Measurements from ENCODE around the gene HOXB6.

Gene HOXB6

DNA sequence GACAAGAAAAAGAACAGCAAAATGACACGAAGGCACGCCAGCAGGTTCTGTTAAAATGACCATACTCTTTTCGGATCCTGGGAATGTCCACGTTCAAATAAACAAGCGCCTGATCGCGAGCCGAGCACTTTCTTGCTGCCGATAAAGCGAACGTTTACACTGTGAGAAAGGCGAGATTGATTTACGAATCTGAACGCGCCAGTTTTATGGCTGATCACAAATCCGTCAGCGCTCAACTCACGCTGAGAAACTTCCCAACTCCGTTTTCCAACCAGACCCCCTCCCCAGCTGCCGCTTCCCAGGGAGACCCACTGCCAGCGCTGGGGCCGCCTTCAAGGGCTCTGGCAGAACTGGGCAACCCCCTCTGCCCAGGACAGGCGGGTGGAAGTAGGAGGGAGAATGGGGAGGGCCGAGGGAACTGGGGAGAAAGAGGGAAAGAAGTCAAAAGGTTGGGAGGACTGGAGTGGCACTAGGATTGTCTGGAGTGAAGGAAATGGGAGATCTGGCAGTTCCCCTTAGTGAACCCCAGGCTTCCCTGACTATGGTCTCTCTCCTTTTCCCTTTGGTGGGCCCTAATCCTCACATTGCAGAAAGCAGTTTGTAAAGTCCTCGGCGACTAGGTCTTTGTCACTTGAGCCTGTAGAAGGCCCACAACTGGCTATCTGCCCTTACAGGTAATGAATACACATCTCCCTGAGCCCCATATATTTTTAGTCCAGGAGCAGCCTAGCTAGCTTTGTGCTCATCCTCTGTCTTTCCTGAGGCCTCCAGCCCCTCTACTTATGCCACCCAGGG, 33.6 kb downstream of the HOXB6 start (continued):
- TF ChIP-seq, protein P1, sequence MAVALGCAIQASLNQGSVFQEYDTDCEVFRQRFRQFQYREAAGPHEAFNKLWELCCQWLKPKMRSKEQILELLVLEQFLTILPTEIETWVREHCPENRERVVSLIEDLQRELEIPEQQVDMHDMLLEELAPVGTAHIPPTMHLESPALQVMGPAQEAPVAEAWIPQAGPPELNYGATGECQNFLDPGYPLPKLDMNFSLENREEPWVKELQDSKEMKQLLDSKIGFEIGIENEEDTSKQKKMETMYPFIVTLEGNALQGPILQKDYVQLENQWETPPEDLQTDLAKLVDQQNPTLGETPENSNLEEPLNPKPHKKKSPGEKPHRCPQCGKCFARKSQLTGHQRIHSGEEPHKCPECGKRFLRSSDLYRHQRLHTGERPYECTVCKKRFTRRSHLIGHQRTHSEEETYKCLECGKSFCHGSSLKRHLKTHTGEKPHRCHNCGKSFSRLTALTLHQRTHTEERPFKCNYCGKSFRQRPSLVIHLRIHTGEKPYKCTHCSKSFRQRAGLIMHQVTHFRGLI (tag by site-specific recombination; IDR thresholded peaks at IDR 0.05) = no peak
- TF ChIP-seq ZBTB11 (tag by site-specific recombination; conservative IDR thresholded peaks at IDR 0.05; ENCODE audit: low read depth) (peak; percentile 29; the same call in 1 of the 2 replicates), ZNF48 (tag by site-specific recombination; IDR thresholded peaks at IDR 0.05) (no peak), ZNF324 (tag by site-specific recombination; IDR thresholded peaks at IDR 0.05) (no peak), ZBTB20 (tag by site-specific recombination; IDR thresholded peaks at IDR 0.05) (no peak; the same call in 1 of the 2 replicates), ZNF146 (tag by site-specific recombination; IDR thresholded peaks at IDR 0.05) (peak; percentile 13), OSR2 (tag by site-specific recombination; IDR thresholded peaks at IDR 0.05) (peak; percentile 76), ZNF16 (tag by site-specific recombination; IDR thresholded peaks at IDR 0.05; ENCODE audit: low read depth) (no peak), ZNF157 (tag by site-specific recombination; IDR thresholded peaks at IDR 0.05) (no peak), ZNF221 (tag by site-specific recombination; IDR thresholded peaks at IDR 0.05; ENCODE audit: borderline replicate concordance) (no peak), ZNF555 (tag by site-specific recombination; conservative IDR thresholded peaks at IDR 0.05) (no peak), BCL11A (tag by site-specific recombination; IDR thresholded peaks at IDR 0.05; ENCODE audit: low read depth) (no peak), RBAK (tag by site-specific recombination; IDR thresholded peaks at IDR 0.05) (no peak), ZNF311 (tag by site-specific recombination; IDR thresholded peaks at IDR 0.05; ENCODE audit: borderline replicate concordance) (no peak), ZNF2 (tag by site-specific recombination; IDR thresholded peaks at IDR 0.05) (peak; percentile 45; the same call in 1 of the 2 replicates), ZNF138 (tag by site-specific recombination; IDR thresholded peaks at IDR 0.05; ENCODE audit: borderline replicate concordance) (no peak), ZNF112 (tag by site-specific recombination; IDR thresholded peaks at IDR 0.05) (no peak), ZNF114 (tag by site-specific recombination; IDR thresholded peaks at IDR 0.05) (no peak), ZBTB1 (tag by site-specific recombination; IDR thresholded peaks at IDR 0.05) (no peak), ZNF214 (tag by site-specific recombination; IDR thresholded peaks at IDR 0.05; ENCODE audit: borderline replicate concordance) (no peak), GLI2 (tag by site-specific recombination; IDR thresholded peaks at IDR 0.05; ENCODE audit: borderline replicate concordance, low read depth) (no peak; the same call in 1 of the 2 replicates), GFI1B (tag by site-specific recombination; IDR thresholded peaks at IDR 0.05) (peak; percentile 95), ZBTB48 (tag by site-specific recombination; IDR thresholded peaks at IDR 0.05) (peak; percentile 62; the same call in 1 of the 2 replicates), FEZF1 (tag by site-specific recombination; IDR thresholded peaks at IDR 0.05) (peak; percentile 99), ZFP41 (tag by site-specific recombination; IDR thresholded peaks at IDR 0.05; ENCODE audit: borderline replicate concordance) (no peak)
- TF ChIP-seq, protein P2, sequence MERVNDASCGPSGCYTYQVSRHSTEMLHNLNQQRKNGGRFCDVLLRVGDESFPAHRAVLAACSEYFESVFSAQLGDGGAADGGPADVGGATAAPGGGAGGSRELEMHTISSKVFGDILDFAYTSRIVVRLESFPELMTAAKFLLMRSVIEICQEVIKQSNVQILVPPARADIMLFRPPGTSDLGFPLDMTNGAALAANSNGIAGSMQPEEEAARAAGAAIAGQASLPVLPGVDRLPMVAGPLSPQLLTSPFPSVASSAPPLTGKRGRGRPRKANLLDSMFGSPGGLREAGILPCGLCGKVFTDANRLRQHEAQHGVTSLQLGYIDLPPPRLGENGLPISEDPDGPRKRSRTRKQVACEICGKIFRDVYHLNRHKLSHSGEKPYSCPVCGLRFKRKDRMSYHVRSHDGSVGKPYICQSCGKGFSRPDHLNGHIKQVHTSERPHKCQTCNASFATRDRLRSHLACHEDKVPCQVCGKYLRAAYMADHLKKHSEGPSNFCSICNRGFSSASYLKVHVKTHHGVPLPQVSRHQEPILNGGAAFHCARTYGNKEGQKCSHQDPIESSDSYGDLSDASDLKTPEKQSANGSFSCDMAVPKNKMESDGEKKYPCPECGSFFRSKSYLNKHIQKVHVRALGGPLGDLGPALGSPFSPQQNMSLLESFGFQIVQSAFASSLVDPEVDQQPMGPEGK (tag by site-specific recombination; IDR thresholded peaks at IDR 0.05) = peak; percentile 84
- TF ChIP-seq, protein P3, sequence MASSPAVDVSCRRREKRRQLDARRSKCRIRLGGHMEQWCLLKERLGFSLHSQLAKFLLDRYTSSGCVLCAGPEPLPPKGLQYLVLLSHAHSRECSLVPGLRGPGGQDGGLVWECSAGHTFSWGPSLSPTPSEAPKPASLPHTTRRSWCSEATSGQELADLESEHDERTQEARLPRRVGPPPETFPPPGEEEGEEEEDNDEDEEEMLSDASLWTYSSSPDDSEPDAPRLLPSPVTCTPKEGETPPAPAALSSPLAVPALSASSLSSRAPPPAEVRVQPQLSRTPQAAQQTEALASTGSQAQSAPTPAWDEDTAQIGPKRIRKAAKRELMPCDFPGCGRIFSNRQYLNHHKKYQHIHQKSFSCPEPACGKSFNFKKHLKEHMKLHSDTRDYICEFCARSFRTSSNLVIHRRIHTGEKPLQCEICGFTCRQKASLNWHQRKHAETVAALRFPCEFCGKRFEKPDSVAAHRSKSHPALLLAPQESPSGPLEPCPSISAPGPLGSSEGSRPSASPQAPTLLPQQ (tag by site-specific recombination; IDR thresholded peaks at IDR 0.05) = no peak
- TF ChIP-seq, protein P4, sequence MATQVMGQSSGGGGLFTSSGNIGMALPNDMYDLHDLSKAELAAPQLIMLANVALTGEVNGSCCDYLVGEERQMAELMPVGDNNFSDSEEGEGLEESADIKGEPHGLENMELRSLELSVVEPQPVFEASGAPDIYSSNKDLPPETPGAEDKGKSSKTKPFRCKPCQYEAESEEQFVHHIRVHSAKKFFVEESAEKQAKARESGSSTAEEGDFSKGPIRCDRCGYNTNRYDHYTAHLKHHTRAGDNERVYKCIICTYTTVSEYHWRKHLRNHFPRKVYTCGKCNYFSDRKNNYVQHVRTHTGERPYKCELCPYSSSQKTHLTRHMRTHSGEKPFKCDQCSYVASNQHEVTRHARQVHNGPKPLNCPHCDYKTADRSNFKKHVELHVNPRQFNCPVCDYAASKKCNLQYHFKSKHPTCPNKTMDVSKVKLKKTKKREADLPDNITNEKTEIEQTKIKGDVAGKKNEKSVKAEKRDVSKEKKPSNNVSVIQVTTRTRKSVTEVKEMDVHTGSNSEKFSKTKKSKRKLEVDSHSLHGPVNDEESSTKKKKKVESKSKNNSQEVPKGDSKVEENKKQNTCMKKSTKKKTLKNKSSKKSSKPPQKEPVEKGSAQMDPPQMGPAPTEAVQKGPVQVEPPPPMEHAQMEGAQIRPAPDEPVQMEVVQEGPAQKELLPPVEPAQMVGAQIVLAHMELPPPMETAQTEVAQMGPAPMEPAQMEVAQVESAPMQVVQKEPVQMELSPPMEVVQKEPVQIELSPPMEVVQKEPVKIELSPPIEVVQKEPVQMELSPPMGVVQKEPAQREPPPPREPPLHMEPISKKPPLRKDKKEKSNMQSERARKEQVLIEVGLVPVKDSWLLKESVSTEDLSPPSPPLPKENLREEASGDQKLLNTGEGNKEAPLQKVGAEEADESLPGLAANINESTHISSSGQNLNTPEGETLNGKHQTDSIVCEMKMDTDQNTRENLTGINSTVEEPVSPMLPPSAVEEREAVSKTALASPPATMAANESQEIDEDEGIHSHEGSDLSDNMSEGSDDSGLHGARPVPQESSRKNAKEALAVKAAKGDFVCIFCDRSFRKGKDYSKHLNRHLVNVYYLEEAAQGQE (tag by site-specific recombination; IDR thresholded peaks at IDR 0.05) = no peak
